Type B pancreatic cell (in vitro differentiated cells): ENCODE data around the gene TGM6. TPM values are rescaled to one million over a fixed set of nuclear protein-coding genes. Genes with fewer than 3 reads are reported as not detected.
"Not testable (repeated sequence)": the region's sequence is repeated elsewhere in the genome, so short reads cannot be mapped to it uniquely, and the experiment has no call there.

Experiments used
- DNase-seq: peaks from one replicate; pipeline ENCODE4 v3.0.0; 2021; ENCODE audit warnings: mixed read lengths; ENCODE audit not compliant: unreplicated experiment; ENCODE audit errors: extremely low spot score
- H3K27ac Mint-ChIP-seq: 2 replicates; pipeline ENCODE4 v1.8.0; 2021; ENCODE audit warnings: mild to moderate bottlenecking, mixed read lengths
- H3K27me3 Mint-ChIP-seq: 2 replicates; pipeline ENCODE4 v1.8.0; 2021; ENCODE audit warnings: mixed read lengths
- H3K36me3 Mint-ChIP-seq: 2 replicates; pipeline ENCODE4 v1.8.0; 2021; ENCODE audit warnings: mixed read lengths
- H3K4me1 Mint-ChIP-seq: one replicate; pipeline ENCODE4 v1.8.0; 2021; ENCODE audit warnings: mixed read lengths; ENCODE audit not compliant: unreplicated experiment
- H3K4me3 Mint-ChIP-seq: 2 replicates; pipeline ENCODE4 v1.8.0; 2021; ENCODE audit warnings: mild to moderate bottlenecking, mixed read lengths
- H3K9me3 Mint-ChIP-seq: 2 replicates; pipeline ENCODE4 v1.8.0; 2021; ENCODE audit warnings: mixed read lengths
- CTCF ChIP-seq: fragments of 200-600 bp; sonication (generic); conservative IDR thresholded peaks from 2 replicates; pipeline ENCODE4 v1.5.0; 2021; ENCODE audit warnings: antibody characterized with exemption, mild to moderate bottlenecking
- total RNA-seq: library from RNA; stranded (reverse); gene quantifications from 2 replicates; pipeline ENCODE4 v1.2.1, GENCODE V29; 2021; ENCODE audit warnings: low replicate concordance

Gene TGM6
- total RNA-seq, 1 donor from 2014 or later = not detected

- no peak overlapping the region for H3K27ac Mint-ChIP-seq
- peaks cover under 1% of the 10 kb centered on the region for H3K27me3 Mint-ChIP-seq
- H3K4me1 Mint-ChIP-seq = no peaks in the 10 kb centered on the region
- no peaks in the 10 kb centered on the region for H3K9me3 Mint-ChIP-seq
- TF ChIP-seq CTCF = peak; percentile 59
- no peaks in the 10 kb centered on the region for H3K36me3 Mint-ChIP-seq
- DNase-seq = no peak
- H3K4me3 Mint-ChIP-seq = no peak overlapping the region
Observed at GRCh38 chr20:2402271-2402980, 21.7 kb downstream of the TGM6 start.

DNA sequence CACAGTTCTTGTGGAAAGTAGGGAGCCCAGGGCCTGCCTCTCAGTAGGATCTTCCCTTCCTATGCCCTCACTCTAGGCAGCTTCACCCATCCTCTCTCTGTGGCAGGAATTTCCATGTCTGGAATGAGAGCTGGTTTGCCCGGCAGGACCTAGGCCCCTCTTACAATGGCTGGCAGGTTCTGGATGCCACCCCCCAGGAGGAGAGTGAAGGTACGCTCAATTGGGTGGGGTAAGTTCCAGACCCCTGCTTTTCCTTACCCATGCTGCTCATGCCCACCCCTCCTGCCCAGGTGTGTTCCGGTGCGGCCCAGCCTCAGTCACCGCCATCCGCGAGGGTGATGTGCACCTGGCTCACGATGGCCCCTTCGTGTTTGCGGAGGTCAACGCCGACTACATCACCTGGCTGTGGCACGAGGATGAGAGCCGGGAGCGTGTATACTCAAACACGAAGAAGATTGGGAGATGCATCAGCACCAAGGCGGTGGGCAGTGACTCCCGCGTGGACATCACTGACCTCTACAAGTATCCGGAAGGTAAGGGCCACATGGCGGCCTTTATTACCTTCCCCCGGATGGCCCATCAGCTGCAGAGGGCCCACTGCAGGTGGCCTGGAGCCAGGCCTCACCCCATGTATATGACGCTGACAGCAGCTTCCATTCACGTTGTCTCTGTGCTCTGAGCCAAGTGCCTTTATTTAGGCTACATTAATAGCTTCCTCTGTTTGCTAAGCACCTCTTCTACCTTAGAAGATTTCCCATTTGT lies 22.8 kb downstream of the TGM6 start:
- Mint-ChIP-seq H3K4me1 (no peaks in the 10 kb centered on the region), H3K27ac (no peak overlapping the region), H3K9me3 (no peaks in the 10 kb centered on the region), H3K36me3 (no peaks in the 10 kb centered on the region), H3K4me3 (no peak overlapping the region), H3K27me3 (no peaks in the 10 kb centered on the region)
- no peak for TF ChIP-seq CTCF
- DNase-seq = no peak

DNA sequence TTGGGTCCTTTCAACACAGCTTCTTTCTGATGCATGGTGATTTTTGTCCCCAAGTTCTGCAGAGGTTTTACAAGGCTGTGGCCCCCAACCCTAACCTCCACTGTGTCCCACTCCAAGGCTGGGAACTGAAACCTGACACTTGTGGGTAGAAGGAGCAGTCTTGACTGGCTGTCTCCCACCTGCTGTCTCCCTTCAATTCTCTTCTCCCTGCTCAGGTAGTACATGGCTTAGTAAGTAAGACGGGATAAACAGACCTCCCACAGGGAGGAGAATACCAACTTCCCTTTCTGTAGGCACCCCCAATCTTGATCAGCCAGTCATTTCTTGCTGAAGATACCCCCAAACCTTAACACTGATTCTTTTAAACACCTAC lies 25.0 kb downstream of the TGM6 start:
- no peak overlapping the region for H3K27ac Mint-ChIP-seq
- H3K9me3 Mint-ChIP-seq = no peaks in the 10 kb centered on the region
- no peaks in the 10 kb centered on the region for H3K4me1 Mint-ChIP-seq
- H3K27me3 Mint-ChIP-seq = peaks cover 6% of the 10 kb centered on the region
- no peaks in the 10 kb centered on the region for H3K36me3 Mint-ChIP-seq
- TF ChIP-seq CTCF = no peak
- DNase-seq = no peak
- no peak overlapping the region for H3K4me3 Mint-ChIP-seq

- not testable (repeated sequence) for H3K4me3 Mint-ChIP-seq, H3K27ac Mint-ChIP-seq, H3K9me3 Mint-ChIP-seq, H3K4me1 Mint-ChIP-seq, DNase-seq, H3K27me3 Mint-ChIP-seq, H3K36me3 Mint-ChIP-seq
Observed at GRCh38 chr20:2407355-2407754, 26.7 kb downstream of the TGM6 start.

GRCh38 chr20:2408111-2408510 lies 27.4 kb downstream of the TGM6 start:
- no peak for TF ChIP-seq CTCF
- Mint-ChIP-seq H3K27ac (no peak overlapping the region), H3K4me1 (no peaks in the 10 kb centered on the region), H3K36me3 (no peaks in the 10 kb centered on the region), H3K27me3 (peaks cover 9% of the 10 kb centered on the region), H3K4me3 (no peak overlapping the region), H3K9me3 (no peaks in the 10 kb centered on the region)
- DNase-seq = no peak

GRCh38 chr20:2416541-2417212 lies 36.0 kb downstream of the TGM6 start:
- no peak for DNase-seq
- Mint-ChIP-seq H3K36me3 (no peaks in the 10 kb centered on the region), H3K4me3 (no peak overlapping the region), H3K9me3 (no peaks in the 10 kb centered on the region), H3K4me1 (no peaks in the 10 kb centered on the region), H3K27me3 (peaks cover 28% of the 10 kb centered on the region), H3K27ac (no peak overlapping the region)
- no peak for TF ChIP-seq CTCF
